NCI-H2227 (cell line): ENCODE measurements around the gene KLHL3.
"Not testable (repeated sequence)": the region's sequence is repeated elsewhere in the genome, so short reads cannot be mapped to it uniquely, and the experiment has no call there.

ENCODE experiments used
- DNase-seq: peaks from one replicate; lab custom pipeline; 2025; ENCODE audit not compliant: unreplicated experiment; lab: John Stamatoyannopoulos, UW

Gene KLHL3

GRCh38 chr5:137668637-137669036, 67.3 kb downstream of the KLHL3 start:
- no peak for DNase-seq

- DNase-seq: no peak
Measured at GRCh38 chr5:137667341-137667740, 68.5 kb downstream of the KLHL3 start.

- DNase-seq: no peak
Measured at GRCh38 chr5:137666901-137667300, 69.0 kb downstream of the KLHL3 start.

GRCh38 chr5:137666461-137666850, 69.4 kb downstream of the KLHL3 start:
- no peak for DNase-seq

- no peak for DNase-seq
Measured at GRCh38 chr5:137665678-137666460, 70.0 kb downstream of the KLHL3 start.

GRCh38 chr5:137660349-137660817, 75.5 kb downstream of the KLHL3 start:
- peak; percentile 55 for DNase-seq

- DNase-seq: no peak
Measured at GRCh38 chr5:137659209-137659608, 76.7 kb downstream of the KLHL3 start.

GRCh38 chr5:137658324-137658723, 77.6 kb downstream of the KLHL3 start:
- no peak for DNase-seq

- no peak for DNase-seq
Measured at GRCh38 chr5:137657073-137657472, 78.8 kb downstream of the KLHL3 start.

- DNase-seq: no peak
Measured at GRCh38 chr5:137656558-137656957, 79.3 kb downstream of the KLHL3 start.

- no peak for DNase-seq
Measured at GRCh38 chr5:137651022-137651421, 84.9 kb downstream of the KLHL3 start.

- no peak for DNase-seq
Measured at GRCh38 chr5:137649228-137649935, 86.5 kb downstream of the KLHL3 start.

- DNase-seq: no peak
Measured at GRCh38 chr5:137648361-137648760, 87.5 kb downstream of the KLHL3 start.

- DNase-seq: no peak
Measured at GRCh38 chr5:137647401-137647800, 88.5 kb downstream of the KLHL3 start.

GRCh38 chr5:137646761-137647160, 89.1 kb downstream of the KLHL3 start:
- no peak for DNase-seq

GRCh38 chr5:137643081-137643480, 92.8 kb downstream of the KLHL3 start:
- DNase-seq: not testable (repeated sequence)

- DNase-seq: no peak
Measured at GRCh38 chr5:137642091-137642490, 93.8 kb downstream of the KLHL3 start.

GRCh38 chr5:137641148-137641547, 94.7 kb downstream of the KLHL3 start:
- DNase-seq: no peak

- DNase-seq: no peak
Measured at GRCh38 chr5:137639645-137640044, 96.2 kb downstream of the KLHL3 start.

GRCh38 chr5:137638841-137639240, 97.0 kb downstream of the KLHL3 start:
- no peak for DNase-seq

- DNase-seq: no peak
Measured at GRCh38 chr5:137636830-137637714, 98.8 kb downstream of the KLHL3 start.
